ENCODE results near the gene PPP1R17.

Gene PPP1R17

DNA sequence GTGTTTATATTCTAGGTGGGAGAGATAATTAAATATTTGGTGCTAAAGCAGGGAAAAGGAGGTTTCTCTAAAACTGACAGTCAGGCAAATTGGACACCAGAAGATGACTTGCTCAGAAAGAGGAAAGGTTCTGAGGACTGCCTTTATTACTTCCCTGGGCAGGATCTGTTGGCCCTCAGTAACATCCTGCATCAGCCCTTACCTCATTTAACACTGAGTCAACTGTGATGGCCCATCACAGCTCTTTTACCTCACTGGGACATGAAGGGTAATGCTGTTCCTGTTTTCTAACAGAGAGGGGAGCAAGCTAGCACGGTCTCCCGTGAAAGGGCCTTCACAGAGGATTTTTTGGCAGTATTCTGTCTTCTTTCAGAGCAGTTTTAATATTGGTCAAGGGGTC, 12.0 kb downstream of the PPP1R17 start:
- no peak for DNase-seq (ENCODE audit: low spot score)

GRCh38 chr7:31702354-31702753, 15.3 kb downstream of the PPP1R17 start:
- DNase-seq (ENCODE audit: low spot score): no peak

DNA sequence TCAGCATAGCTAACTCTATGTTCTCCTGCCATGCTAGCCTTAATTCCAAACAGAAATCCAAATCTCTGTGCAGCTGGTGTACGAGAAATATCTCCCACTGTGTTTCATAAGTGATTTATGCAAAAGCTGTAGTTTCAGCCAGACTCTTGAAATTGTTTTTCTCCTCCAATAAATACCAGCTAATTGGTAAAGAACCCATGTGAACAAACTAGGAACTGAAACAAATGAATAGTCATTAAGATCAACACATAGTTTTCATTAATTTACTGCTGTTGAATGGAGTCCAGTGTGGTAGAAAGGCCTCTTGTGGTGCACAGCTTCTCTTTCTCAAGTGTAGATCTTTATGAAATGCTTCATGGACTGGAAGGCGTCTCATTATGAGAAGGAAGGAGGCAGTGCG, 18.4 kb downstream of the PPP1R17 start:
- DNase-seq (ENCODE audit: low spot score): no peak

GRCh38 chr7:31707089-31707488, 20.1 kb downstream of the PPP1R17 start:
- DNase-seq (ENCODE audit: low spot score): no peak

DNA sequence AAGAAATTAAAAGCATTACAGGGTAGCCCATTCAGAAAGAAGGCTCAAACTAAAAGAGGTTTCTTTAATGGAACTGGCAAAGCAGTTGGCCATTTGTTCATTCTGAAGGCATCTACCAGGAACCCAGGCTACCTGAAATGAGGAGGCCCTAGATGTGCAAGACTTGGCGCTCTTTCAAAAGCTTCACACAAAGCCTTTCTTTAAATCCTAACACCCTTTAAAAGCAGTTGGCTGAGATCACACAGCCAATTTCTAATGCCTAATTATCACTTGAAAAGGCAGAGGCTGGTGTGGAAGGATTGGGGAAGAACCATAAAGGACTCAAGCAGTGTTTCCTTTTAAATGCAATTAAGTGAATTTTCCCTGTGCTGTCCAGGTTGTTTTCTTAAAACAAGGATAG, 23.2 kb downstream of the PPP1R17 start:
- DNase-seq (ENCODE audit: low spot score): no peak

DNA sequence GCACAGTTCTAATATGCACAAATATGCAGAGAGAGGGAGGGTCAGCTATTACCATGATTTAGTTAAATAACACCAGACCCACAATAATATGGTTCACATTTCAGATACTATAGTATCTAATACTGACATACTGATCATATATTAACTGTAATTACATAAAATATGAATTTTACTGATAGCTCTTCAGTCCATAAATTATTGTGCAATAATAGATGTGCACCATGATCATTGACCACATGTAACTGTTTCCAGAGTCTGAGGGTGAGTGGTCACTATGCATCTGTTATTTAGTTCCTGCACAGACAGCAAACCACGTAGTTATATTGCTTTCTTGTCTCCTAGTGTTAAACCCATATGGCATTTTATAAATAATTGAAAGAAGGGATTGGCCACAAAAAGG, 29.3 kb downstream of the PPP1R17 start:
- no peak for DNase-seq (ENCODE audit: low spot score)

DNA sequence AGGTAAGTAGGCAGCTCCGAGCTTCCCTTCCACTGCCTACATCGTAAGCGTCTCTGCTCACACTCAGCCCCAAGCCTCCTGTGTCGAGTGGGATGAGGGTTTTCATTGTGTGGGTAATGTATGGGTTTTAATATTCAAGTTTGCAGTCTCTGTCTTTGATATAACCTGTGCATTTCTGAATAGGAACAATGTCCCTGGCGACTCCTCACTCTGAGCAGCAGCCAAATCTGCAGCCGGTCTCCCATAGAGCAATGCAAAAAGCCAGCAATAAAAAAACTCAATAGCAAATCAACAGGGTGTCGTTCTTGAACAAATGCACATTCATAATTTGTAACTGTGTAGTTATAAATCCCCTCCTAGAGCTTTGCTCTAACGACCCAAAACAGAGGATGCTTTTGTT, 33.4 kb downstream of the PPP1R17 start:
- DNase-seq (ENCODE audit: low spot score): no peak

DNA sequence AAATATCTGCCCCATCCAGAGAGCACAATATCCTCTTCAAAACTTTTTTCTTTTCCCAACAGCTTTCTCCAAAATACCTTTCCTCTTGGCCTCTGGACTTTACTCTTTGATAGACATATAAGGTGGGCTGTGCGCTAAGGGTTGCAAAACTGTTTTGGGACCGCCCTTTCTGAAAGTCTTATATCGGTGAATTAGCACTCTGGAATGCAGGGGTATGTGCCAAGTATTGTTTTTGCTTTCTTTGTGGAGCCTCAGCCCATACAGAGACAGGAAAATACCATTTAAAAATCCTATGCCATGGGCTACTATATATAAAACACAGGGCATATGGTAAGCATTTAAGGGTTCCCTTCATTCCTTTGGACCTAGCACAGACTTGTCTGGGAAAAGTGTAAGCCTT, 37.7 kb downstream of the PPP1R17 start:
- no peak for DNase-seq (ENCODE audit: low spot score)

GRCh38 chr7:31729195-31729804, 42.3 kb downstream of the PPP1R17 start:
- no peak for DNase-seq (ENCODE audit: low spot score)

GRCh38 chr7:31734456-31734855, 47.4 kb downstream of the PPP1R17 start:
- no peak for DNase-seq (ENCODE audit: low spot score)

DNA sequence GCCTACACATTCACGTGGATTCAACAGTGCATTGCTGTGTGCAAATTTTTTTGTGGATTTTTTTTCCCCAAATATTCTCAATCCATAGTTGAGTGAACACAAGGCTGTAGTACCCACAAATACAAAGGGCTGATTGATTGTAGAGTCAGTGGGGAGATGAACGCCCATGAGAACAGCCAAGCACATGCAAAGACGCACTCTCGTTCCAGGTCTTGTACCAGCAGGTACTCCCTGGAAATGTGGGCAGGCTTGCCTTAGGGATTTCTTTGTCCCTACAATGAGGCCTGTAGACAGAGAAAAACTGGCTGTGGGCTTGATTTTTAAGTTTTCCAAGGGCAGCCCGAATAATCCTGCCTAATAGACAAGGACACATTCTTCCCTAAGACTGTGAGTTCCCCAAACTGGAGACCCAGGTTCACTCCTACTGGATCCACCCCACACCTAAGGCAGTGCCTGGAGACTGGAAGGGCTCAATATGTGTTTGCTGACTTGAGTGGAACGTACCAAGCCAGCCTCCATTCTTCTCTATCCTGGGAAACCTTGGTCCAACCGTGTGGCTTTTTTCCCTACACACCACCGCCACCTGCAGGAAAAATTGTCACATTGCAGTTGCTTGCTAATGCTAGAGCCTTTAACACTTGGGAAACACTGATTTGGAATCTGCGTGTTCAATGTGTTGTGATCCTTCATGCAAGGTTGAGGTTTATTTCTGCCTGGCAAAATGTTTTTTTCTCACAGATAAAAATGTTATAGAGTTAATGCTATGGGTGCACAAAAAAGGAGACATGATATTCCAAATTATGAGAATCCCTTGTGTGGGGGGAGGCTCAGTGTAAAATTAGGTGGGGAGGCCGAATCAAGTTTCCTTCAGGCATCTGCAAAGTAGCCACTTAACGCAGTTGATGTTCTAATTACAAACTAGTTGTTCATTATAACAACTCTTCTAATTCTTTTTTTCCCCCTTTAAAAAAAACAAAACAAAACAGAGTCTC, 49.3 kb downstream of the PPP1R17 start:
- DNase-seq (ENCODE audit: low spot score): peak; percentile 32

- no peak for DNase-seq (ENCODE audit: low spot score)
Measured at GRCh38 chr7:31741852-31742251, 54.8 kb downstream of the PPP1R17 start.

- DNase-seq (ENCODE audit: low spot score): peak; percentile 28
Measured at GRCh38 chr7:31744294-31744874, 57.4 kb downstream of the PPP1R17 start.

DNA sequence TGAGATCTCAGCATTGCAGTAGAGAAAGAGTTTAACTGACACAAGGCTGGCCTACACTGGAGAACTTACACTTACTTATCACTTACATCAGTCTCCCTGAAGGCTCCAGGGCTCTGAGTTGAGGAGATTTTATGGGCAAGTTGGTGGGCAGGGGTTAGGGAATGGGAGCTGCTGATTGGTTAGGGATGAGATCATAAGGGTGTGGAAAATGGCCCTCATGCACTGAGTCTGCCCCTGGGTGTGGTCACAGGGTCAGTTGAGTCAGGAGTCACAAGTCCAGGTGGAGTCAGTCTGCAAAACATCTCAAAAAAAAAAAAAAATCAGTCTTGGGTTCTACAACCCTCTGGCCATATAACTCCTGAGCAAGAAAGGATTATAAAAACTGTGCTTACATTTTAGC, 60.5 kb downstream of the PPP1R17 start:
- no peak for DNase-seq (ENCODE audit: low spot score)

- no peak for DNase-seq (ENCODE audit: low spot score)
Measured at GRCh38 chr7:31748084-31748483, 61.1 kb downstream of the PPP1R17 start.

DNA sequence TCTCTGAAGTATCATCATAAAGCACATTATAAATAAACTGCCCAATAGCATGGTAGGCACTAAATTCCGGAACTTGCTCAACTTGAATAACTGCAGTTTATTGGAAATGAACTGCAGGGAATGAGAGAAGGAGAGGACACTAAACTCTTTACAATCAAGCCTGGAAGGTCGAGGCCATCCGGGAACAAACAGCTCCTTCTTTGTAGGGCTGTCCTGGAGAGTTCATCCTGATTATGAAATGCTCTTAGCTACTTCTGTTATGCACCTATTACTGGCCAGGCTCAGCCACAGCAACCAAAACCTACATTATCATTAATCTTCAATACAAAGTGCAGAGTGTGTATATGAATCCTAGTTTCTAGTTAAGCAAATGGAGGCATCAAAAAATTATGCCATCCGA, 64.7 kb downstream of the PPP1R17 start:
- DNase-seq (ENCODE audit: low spot score): no peak

Data from germinal center (tissue), 1 donor.